Fibroblast of peridontal ligament (primary cell): ENCODE results near the gene MYBPC2.
A peak's percentile ranks its signal among the peaks of the same experiment; 100 is the strongest.
"Not testable (repeated sequence)": the region's sequence is repeated elsewhere in the genome, so short reads cannot be mapped to it uniquely, and the experiment has no call there.

Source experiments
- DNase-seq: peaks from one replicate; pipeline ENCODE4 v3.0.0-alpha.2; 2010; ENCODE audit errors: extremely low read depth

MYBPC2 gene

DNA sequence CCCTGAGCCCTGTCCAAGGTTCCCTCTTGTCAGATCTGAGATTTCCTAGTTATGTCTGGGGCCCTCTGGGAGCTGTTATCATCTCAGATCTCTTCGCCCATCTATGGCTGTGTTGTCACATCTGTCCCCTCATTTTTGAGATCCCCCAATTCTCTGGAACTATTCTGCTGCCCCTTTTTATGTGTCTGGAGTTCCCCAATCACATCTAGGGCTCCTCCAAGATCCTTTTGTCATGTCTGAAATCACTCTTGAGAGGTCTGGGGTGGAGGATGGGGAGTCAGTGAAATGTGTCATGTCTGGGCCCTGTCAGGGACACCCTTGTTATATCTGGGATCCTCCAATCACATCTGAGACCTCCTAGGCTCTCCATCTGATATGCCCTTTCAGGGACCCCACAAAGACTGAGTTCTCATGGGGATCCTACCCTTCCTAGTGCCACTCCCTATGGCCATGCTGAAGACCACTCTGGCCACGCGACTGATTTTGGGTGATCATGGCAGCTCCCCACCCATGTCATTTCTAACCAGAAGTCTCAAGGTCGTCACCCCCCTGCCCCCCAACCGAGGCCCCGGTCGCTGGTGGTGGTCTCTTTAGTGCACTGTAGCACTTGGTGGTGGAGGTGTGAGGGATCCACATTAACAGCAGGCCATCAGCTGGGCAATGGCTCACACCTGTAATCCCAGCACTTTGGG, 3.8 kb upstream of the MYBPC2 start:
- DNase-seq, result no peak

DNA sequence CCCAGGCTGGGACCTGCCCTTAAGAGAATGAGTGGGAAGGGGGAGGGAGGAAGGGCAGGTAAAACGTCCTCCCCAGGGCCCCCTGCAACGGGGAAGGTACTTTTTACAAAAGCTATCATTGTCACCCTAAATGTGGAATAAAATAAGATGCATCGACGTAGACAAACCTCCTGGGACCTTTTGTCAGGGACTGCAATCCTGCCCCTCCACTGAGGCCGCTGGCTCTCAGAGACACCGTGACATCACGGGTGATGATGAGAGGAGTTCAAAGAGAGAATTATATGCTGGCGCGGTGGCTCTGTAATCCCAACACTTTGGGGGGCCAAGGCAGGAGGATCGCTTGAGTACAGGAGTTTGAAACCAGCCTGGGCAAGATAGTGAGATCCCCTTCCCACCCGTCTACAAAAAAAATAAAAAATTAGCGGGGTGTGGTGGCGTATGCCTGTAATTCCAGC, 1.8 kb upstream of the MYBPC2 start:
- no peak for DNase-seq

DNA sequence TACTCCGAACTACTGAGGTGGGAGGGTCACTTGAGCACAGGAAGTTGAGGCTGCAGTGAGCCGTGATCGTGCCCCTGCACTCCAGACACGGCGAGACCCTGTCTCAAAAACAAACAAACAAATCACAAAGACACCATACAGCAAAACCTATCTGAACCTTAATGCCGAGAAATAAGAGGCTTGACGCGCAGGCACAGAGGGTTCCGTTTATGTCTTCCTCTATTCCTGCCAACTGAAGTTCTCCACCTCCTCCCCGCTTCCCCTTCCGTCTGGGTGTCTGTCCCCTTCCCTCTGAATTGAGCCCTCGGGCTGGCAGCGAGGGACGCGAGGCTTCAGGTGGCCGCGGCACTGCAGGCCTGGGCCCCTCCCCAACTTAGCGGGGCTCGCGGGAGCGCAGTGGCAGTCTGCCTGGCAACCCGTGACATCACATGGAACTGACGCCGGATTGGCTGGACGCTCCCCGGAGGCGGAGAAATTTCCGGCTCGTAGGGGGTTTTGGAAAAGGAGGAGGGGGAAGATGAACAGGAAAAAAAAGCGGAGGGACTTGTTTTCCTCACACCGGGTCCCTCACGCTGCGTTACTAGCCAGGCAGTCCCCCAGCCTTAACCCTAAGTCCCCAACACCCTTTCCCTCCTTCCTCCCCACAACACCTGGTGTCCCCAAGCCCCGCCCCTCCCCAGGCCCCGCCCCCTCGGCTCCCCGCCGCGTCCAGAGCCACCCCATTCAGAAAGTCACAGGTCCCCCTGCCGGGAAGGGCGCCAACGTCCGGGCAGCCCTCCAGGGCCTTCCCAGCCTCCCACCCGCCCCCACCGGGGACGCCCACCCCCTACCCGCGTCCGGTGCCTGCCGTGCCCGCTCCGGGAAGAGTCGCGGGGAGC, 1.1 kb upstream of the MYBPC2 start:
- peak; percentile 66 for DNase-seq

DNA sequence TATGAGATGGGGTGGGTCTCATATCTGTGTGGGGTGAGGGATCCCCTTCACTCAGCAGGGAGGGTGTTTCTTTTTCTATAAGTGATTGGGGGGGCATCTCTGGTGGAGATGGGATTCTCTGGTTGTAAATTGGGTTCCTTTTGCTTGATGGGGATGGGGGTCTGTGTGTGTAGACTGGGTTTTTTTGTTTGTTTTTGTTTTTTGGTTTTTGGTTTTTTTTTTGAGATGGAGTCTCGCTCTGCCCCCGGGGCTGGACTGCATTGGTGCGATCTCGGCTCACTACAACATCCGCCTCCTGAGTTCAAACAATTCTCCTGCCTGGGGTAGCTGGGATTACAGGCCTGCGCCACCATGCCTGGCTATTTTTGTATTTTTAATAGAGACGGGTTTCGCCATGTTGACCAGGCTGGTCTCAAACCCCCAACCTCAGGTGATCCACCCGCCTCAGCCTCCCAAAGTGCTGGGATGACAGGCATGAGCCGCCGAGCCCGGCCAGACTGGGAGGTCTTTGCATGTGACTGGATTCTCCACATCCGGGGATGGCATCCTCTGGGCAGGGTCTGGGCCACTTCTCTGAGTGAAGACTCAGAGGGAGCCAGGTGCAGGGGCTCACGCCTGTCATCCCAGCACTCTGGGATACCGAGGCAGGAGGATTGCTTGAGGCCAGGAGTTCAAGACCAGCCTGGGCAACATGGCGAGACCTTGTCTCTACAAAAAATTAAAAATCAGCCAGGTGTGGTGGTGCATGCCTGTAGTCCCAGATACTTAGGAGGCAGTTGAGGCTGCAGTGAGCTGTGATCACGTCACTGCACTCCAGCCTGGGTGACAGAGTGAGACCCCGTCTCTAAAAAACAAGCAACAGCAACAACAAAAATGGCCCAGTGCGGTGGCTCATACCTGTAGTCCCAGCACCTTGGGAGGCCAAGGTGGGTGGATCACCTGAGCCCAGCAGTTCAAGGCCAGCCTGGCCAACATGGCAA, 799 bp downstream of the MYBPC2 start:
- no peak for DNase-seq

DNA sequence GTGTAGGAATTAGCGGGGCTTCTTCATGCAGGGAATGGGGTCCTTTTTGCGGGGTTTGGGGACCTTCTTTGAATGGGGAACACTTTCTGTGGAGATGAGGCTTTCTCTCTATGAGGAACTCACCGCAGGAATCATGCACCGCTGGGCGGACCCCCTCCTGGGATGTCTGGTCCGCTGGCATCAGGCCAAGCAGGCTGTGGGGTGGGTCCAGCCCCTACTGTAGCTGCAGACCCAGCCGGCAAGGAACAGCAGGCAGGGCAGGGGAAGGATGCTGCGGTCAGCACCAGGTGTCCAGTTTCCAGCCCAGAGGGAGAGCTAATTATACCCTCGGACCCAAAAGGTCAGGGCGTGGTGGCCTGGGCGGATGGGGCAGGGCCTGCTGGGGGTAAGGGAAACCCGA, 1.8 kb downstream of the MYBPC2 start:
- no peak for DNase-seq

DNA sequence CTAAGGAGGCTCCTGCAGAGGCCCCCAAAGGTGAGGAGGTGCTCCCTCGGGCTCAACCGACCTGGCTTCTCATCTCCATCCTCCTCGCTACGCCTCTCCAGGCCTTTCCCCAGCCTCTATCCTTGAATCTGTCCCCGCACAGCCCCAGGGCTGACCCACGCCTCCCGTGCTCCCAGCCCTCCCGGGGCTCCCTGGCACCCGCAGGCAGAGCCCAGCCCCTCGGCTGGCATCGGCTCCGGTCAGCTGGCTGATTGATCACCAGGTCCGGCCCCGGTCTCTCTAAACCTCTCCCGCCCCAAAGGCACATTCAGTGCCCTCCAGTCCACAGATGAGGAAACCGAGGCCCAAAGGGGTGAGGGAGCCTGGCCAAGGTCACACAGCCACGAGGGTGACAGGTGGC, 2.5 kb downstream of the MYBPC2 start:
- DNase-seq, result no peak

DNA sequence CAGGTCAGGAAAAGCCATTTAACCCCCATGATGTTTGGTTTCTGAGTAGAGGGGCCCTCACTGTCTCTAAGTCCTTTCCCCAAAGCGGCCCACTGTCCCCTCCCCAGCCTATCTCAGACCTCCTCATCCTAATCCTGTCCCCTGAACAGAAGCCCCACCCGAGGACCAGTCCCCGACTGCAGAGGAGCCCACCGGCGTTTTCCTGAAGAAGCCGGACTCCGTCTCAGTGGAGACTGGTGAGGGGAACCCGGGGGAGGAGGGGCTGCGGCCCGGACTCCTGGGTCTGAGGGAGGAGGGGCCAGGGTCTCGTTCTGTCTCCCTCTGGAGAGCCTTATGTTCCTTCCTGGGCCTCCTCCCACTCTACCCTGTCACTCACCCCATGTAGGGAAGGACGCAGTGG, 2.9 kb downstream of the MYBPC2 start:
- DNase-seq, result no peak

DNA sequence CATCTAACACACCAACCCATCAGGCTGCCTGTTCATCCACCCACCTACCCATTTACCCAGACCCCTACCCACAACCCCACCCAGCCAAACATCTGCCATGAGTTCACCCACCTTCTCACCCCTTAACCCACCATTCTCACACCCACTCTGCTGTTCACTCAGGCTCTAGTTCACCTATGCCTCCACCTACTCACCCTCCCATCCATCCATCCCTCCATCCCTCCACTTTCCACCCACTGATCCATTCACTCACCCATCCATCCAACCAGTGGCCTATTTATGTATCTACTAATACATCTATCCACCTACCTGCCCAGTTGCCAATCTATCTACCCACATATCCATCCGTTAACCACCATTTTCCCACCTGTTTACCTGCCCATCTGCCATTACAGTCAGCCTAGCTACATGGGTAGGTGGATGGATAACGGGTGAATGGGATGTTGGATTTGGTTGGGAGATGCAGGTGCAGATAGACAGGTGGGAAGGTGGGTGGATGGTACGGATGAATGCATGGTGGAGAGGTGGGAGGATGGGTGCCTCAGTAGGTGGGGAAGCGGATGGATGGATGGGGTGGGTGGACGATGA, 5.3 kb downstream of the MYBPC2 start:
- DNase-seq, result no peak

DNA sequence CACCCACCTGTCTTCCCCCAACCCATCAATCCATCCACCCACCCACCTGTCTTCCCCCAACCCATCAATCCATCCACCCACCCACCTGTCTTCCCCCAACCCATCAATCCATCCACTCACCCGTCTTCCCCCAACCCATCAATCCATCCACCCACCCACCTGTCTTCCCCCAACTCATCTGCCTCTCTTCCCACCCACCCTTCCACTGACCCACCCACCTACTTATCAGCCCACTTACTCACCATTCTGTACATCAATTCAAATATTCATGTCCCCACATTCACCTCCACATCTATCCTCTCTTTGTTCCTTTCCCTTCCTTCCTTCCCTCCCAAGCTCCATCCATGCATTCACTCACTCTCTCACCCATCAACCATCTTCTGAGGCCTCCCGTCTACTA, 6.4 kb downstream of the MYBPC2 start:
- DNase-seq, result not testable (repeated sequence)

DNA sequence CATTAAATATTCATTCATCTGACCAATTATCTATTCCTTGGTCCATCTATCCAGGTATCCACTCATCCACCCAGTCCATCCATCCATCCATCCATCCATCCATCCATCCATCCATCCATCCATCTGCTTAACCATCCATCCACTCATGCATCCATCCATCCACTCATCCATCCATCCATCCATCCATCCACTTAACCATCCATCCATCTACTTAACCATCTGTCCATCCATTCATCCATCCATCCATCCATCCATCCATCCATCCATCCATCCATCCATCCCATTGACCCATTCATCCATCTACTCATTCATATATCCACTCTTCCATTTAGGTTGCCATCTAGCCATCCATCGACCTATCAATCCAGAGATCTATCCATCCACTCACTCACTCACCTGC, 11.4 kb downstream of the MYBPC2 start:
- no peak for DNase-seq

DNA sequence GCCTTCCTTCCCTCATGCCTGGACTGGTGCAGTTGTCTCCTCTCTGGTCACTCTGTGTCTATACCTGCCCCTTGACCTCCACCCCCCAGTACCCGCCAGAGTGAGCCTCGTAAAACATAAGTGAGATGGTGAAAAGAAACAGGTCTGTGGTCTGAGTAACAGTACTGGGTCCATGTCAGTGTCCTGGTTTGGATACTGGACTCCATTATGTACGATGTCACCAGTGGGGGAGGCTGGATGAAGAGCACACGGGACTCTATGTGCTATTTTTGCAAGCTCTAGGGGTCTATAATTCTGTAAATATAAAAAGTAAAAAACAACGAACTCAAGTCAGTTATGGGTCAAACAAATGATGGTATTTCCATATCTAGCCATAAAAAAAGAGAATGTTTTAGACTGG, 14.4 kb downstream of the MYBPC2 start:
- no peak for DNase-seq

DNA sequence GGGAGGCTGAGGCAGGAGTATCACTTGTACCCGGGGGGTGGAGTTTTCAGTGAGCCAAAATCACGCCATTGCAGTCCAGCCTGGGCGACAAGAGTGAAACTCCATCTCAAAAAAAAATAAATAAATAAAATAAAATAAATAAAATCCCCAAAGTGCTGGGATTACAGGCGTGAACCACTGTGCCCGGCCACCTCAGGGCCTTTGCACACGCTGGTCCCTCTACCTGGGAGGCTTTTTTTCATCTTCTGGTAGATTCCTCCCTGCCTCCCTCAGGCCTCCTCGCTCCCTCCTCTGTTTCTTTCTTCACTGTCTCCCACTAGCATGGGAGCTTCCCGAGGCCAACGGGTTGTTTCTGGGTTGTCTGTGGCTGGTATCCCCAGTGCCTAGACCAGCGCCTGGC, 15.1 kb downstream of the MYBPC2 start:
- DNase-seq, result no peak

DNA sequence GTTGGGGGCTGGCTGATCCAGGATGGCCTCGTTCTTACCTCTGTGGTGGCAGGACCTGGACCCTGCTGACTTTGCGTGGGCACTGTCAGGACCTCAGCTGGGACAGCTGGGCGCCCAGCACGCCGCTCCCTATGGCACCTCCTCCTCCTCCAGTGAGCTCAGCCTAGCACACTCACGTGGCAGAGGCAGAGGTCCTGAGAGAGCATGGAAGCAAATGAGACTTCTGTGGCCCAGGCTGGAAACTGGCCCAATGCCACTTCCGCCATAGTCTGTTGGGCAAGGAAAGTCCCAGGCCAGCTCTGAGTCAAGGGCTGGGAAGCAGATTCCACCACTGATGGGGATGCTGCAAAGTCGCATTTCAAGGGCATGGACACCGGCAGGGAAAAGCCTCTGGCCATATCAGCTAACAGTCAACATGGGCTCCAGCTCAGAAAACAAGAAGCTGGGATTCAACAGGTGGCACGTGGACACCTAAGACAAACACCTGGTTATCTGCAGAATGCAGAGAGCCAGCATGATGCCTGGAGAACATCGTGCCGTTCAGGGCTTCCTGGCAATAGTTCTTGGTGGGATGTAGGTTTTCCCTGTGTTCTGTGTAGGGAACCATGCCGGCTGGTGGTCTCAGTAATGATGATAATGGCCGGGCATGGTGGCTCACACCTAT, 16.7 kb downstream of the MYBPC2 start:
- DNase-seq, result no peak

DNA sequence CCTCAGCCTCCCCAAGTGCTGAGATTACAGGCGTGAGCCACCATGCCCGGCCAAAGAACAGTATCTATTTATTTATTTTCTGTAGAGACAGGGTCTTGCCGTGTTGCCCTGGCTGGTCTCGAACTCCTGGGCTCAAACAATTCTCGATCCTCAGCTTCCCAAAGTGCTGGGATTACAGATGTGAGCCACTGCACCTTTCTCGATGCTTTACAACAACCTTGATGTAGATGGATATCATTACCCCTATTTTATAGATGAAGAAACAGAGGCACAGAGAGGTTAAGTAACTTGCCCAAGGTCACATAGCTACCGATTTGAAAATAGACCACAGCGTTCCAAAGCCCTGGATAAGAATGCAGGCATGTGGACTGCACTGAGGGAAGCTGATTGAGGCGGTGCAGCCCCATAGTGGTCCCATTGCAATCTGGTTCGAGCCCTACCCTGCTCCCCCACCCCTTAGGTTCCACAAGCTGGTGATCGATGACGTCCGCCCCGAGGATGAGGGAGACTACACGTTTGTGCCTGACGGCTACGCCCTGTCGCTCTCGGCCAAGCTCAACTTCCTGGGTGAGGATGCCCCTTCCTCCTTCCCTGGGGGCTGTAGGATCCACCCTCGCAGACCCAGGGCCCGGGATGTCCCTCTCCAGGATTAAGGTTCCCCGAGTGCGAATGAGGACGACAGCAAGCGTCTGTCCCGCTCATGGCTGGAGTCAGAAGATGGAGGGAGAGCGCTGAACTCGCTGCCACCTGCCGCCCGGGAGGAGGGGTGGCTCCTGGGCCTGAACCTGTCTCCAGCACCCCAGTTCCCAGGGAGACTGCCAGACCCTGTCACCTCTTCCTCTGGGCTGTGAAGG, 17.9 kb downstream of the MYBPC2 start:
- no peak for DNase-seq

DNA sequence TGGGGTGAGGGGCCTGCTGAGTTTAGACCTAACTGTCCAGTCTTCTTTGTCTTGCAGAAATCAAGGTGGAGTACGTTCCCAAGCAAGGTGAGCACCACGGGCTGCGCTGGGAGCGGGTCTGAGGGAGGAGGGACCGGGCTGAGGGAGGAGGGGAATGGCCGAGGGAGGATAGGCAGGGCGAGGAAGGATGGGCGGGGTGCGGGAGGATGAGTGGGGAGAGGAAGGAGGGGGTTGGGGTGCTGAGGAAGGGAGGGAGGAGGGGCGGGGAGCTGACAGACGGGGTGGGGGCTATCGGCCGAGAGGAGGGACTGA, 18.5 kb downstream of the MYBPC2 start:
- DNase-seq, result no peak

DNA sequence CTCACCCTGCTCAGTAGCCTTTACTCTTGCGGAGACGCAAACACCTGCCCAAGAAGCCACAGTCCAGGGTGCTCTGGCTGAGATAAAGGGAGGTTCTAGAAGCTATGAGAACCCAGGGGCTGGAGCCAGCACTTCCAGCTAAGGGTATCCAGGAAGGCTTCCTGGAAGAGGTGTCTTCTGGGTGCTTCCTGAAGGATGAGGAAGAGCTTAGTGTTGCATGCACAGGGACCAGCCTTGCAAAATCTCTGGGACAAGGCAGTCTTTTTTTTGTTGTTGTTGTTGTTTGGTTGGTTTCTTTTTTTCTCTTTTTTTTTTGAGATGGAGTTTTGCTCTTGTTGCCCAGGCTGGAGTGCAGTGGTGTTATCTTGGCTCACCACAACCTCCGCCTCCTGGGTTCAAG, 20.6 kb downstream of the MYBPC2 start:
- no peak for DNase-seq

DNA sequence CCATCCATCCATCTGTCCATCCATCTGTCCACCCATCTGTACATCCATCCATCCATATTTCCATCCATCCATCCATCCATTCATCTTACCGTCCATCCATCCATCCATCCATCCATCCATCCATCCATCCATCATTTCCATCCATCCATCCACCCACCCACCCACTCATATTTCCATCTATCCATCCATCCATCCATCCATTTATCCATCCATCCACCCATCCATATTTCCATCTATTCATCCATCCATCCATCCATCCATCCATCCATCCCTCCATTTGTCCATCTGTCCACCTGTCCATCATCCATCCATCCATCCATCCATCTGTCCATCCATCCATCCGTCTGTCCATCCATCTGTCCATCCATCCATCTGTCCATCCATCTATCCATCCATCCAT, 23.3 kb downstream of the MYBPC2 start:
- no peak for DNase-seq

DNA sequence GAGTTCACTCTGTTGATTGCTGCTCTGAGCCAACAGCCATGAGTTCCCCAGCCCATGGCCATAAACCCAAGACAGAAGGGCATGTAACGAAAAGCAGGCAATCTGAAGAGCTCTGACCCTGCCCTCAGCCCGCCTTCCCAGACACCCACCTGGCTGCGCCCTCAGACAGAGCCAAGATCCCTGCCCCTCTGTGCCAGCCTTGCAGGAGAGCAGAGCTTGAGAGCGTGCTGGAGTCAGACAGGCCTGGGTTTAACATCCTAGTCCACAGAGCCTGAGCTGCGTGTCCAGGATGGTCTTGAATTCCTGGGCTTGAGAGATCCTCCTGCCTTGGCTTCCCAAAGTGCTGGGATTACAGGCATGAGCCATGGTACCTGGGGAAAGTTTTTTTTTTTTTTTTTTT, 24.6 kb downstream of the MYBPC2 start:
- no peak for DNase-seq

DNA sequence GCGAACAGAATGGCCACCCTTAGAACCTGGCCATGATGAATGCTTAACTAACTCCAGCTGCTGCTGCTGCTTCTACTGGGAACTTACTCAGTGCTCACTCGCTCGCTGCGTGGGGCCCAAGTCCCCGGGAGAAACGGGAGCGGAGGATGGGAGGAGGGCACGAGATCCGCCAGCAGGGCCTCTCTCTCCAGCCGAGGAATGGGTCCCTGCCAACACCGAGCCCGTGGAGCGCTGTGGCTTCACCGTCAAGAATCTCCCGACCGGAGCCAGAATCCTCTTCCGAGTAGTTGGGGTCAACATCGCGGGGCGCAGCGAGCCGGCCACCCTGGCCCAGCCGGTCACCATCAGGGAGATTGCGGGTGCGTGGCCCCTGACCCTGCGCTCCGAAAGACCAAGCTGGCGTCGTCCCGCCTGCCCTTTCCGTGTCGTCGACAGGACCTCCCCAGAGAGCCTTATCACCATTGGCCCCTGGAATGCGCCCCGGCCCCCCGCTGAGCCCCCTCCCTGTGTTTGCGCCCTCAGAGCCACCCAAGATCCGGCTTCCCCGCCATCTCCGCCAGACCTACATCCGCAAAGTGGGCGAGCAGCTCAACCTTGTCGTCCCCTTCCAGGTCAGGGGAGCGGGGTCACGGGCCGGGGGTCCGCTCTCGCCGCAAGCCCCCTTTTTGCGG, 25.8 kb downstream of the MYBPC2 start:
- peak; percentile 33 for DNase-seq

DNA sequence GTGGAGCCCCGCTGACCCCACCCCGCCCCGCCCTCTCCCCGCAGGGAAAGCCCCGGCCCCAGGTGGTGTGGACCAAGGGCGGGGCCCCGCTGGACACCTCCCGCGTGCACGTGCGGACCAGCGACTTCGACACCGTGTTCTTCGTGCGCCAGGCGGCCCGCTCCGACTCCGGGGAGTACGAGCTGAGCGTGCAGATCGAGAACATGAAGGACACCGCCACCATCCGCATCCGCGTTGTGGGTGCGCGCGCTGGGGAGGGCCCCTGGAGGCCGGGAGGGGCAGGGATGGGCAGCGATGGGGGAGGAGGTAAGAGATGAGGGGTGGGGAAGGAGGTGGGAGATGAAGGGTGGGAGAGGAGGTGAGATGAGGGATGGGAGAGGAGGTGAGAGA, 26.4 kb downstream of the MYBPC2 start:
- no peak for DNase-seq
